BLaER1 (cell line): ENCODE measurements around the gene PAEP.

ENCODE experiments used
- H3K27ac ChIP-seq: shearing (Covaris generic); formaldehyde crosslinking; 2 replicates; pipeline ENCODE4 v1.8.1; 2022
- H3K27me3 ChIP-seq: shearing (Covaris generic); formaldehyde crosslinking; 2 replicates; pipeline ENCODE4 v1.8.1; 2022
- H3K36me3 ChIP-seq: shearing (Covaris generic); formaldehyde crosslinking; 2 replicates; pipeline ENCODE4 v1.8.1; 2022
- H3K4me1 ChIP-seq: shearing (Covaris generic); formaldehyde crosslinking; 2 replicates; pipeline ENCODE4 v1.8.1; 2022
- H3K4me2 ChIP-seq: shearing (Covaris generic); formaldehyde crosslinking; 2 replicates; pipeline ENCODE4 v1.8.1; 2022
- H3K4me3 ChIP-seq: shearing (Covaris generic); formaldehyde crosslinking; 2 replicates; pipeline ENCODE4 v1.8.1; 2022
- H3K9ac ChIP-seq: shearing (Covaris generic); formaldehyde crosslinking; 2 replicates; pipeline ENCODE4 v1.8.1; 2022
- H3K9me3 ChIP-seq: shearing (Covaris generic); formaldehyde crosslinking; 2 replicates; pipeline ENCODE4 v1.8.1; 2022
- H4K20me1 ChIP-seq: shearing (Covaris generic); formaldehyde crosslinking; 2 replicates; pipeline ENCODE4 v1.8.1; 2022
- Cebpa-rat ChIP-seq: shearing (Covaris generic); IDR thresholded peaks from 2 replicates; pipeline ENCODE4 v1.8.1; 2022

PAEP gene

GRCh38 chr9:135584371-135584770, 22.8 kb downstream of the PAEP start:
- Histone ChIP-seq H3K36me3 (no peaks in the 10 kb centered on the region), H3K9me3 (no peaks in the 10 kb centered on the region), H3K4me1 (peaks cover 42% of the 10 kb centered on the region), H3K4me3 (no peak overlapping the region), H3K27me3 (no peaks in the 10 kb centered on the region), H3K4me2 (peak overlapping the region; percentile 73), H4K20me1 (no peaks in the 10 kb centered on the region), H3K9ac (no peak overlapping the region; the same call in 1 of the 2 replicates), H3K27ac (peak overlapping the region; percentile 38; the same call in 1 of the 2 replicates)
- TF ChIP-seq Cebpa-rat, result no peak

GRCh38 chr9:135584934-135585333, 23.4 kb downstream of the PAEP start:
- Histone ChIP-seq H4K20me1 (no peaks in the 10 kb centered on the region), H3K9me3 (no peaks in the 10 kb centered on the region), H3K4me2 (peak overlapping the region; percentile 73), H3K4me1 (peaks cover 42% of the 10 kb centered on the region), H3K27ac (peak overlapping the region; percentile 38; the same call in 1 of the 2 replicates), H3K36me3 (no peaks in the 10 kb centered on the region), H3K4me3 (peak overlapping the region; percentile 27; the same call in 1 of the 2 replicates), H3K27me3 (no peaks in the 10 kb centered on the region), H3K9ac (peak overlapping the region; percentile 29; the same call in 1 of the 2 replicates)
- no peak for TF ChIP-seq Cebpa-rat

- H3K9ac ChIP-seq, result no peak overlapping the region
- no peaks in the 10 kb centered on the region for H3K27me3 ChIP-seq
- peak overlapping the region; percentile 73 for H3K4me2 ChIP-seq
- no peak overlapping the region; the same call in 1 of the 2 replicates for H3K27ac ChIP-seq
- H3K4me1 ChIP-seq, result peaks cover 47% of the 10 kb centered on the region
- H3K4me3 ChIP-seq, result no peak overlapping the region
- H4K20me1 ChIP-seq, result no peaks in the 10 kb centered on the region
- TF ChIP-seq Cebpa-rat, result no peak
- H3K9me3 ChIP-seq, result no peaks in the 10 kb centered on the region
- H3K36me3 ChIP-seq, result no peaks in the 10 kb centered on the region
Measured at GRCh38 chr9:135586601-135587109, 25.1 kb downstream of the PAEP start.

GRCh38 chr9:135587658-135588057, 26.1 kb downstream of the PAEP start:
- Histone ChIP-seq H3K27ac (no peak overlapping the region), H3K4me3 (no peak overlapping the region), H3K9me3 (no peaks in the 10 kb centered on the region), H3K4me1 (peaks cover 49% of the 10 kb centered on the region), H3K27me3 (no peaks in the 10 kb centered on the region), H4K20me1 (no peaks in the 10 kb centered on the region), H3K36me3 (no peaks in the 10 kb centered on the region), H3K9ac (no peak overlapping the region), H3K4me2 (no peak overlapping the region)
- TF ChIP-seq Cebpa-rat, result no peak

- H3K4me3 ChIP-seq, result no peak overlapping the region
- H3K27ac ChIP-seq, result no peak overlapping the region
- H4K20me1 ChIP-seq, result no peaks in the 10 kb centered on the region
- no peak overlapping the region for H3K4me2 ChIP-seq
- H3K36me3 ChIP-seq, result no peaks in the 10 kb centered on the region
- H3K9ac ChIP-seq, result no peak overlapping the region
- TF ChIP-seq Cebpa-rat, result no peak
- H3K4me1 ChIP-seq, result peaks cover 49% of the 10 kb centered on the region
- H3K27me3 ChIP-seq, result no peaks in the 10 kb centered on the region
- H3K9me3 ChIP-seq, result no peaks in the 10 kb centered on the region
Measured at GRCh38 chr9:135588371-135588770, 26.8 kb downstream of the PAEP start.

- Histone ChIP-seq H3K4me2 (no peak overlapping the region), H3K4me3 (no peak overlapping the region), H3K9ac (no peak overlapping the region), H4K20me1 (no peaks in the 10 kb centered on the region), H3K4me1 (peaks cover 45% of the 10 kb centered on the region), H3K9me3 (no peaks in the 10 kb centered on the region), H3K36me3 (no peaks in the 10 kb centered on the region), H3K27ac (no peak overlapping the region), H3K27me3 (no peaks in the 10 kb centered on the region)
- TF ChIP-seq Cebpa-rat, result no peak
Measured at GRCh38 chr9:135588886-135589595, 27.5 kb downstream of the PAEP start.

- Histone ChIP-seq H3K4me1 (peaks cover 38% of the 10 kb centered on the region), H3K9me3 (no peaks in the 10 kb centered on the region), H3K4me2 (no peak overlapping the region), H3K36me3 (no peaks in the 10 kb centered on the region), H3K27me3 (no peaks in the 10 kb centered on the region), H3K4me3 (no peak overlapping the region), H3K27ac (no peak overlapping the region), H4K20me1 (no peaks in the 10 kb centered on the region), H3K9ac (no peak overlapping the region)
- no peak for TF ChIP-seq Cebpa-rat
Measured at GRCh38 chr9:135589596-135590485, 28.3 kb downstream of the PAEP start.

GRCh38 chr9:135590486-135591079, 29.0 kb downstream of the PAEP start:
- no peak overlapping the region for H3K4me3 ChIP-seq
- H3K27ac ChIP-seq, result no peak overlapping the region
- H3K36me3 ChIP-seq, result no peaks in the 10 kb centered on the region
- no peak overlapping the region for H3K9ac ChIP-seq
- no peaks in the 10 kb centered on the region for H4K20me1 ChIP-seq
- no peak for TF ChIP-seq Cebpa-rat
- H3K9me3 ChIP-seq, result no peaks in the 10 kb centered on the region
- H3K4me1 ChIP-seq, result peaks cover 30% of the 10 kb centered on the region
- no peaks in the 10 kb centered on the region for H3K27me3 ChIP-seq
- no peak overlapping the region for H3K4me2 ChIP-seq

GRCh38 chr9:135591506-135592330, 30.2 kb downstream of the PAEP start:
- Histone ChIP-seq H3K4me2 (peak overlapping the region; percentile 15), H3K9ac (no peak overlapping the region), H3K27ac (no peak overlapping the region), H3K9me3 (no peaks in the 10 kb centered on the region), H3K4me1 (peaks cover 28% of the 10 kb centered on the region), H4K20me1 (no peaks in the 10 kb centered on the region), H3K4me3 (no peak overlapping the region), H3K27me3 (no peaks in the 10 kb centered on the region), H3K36me3 (no peaks in the 10 kb centered on the region)
- no peak for TF ChIP-seq Cebpa-rat
